ENCODE data around the gene TMEM218. TPM values are rescaled to one million over a fixed set of nuclear protein-coding genes. Genes with fewer than 3 reads are reported as not detected.

Gene TMEM218
- total and polyA plus RNA-seq, 2 donors, result 20.8 to 32.2 TPM

- H3K27me3 ChIP-seq (ENCODE audit: control insufficient read depth in 2 of 2, insufficient read depth in 1 of 2, low read length in 1 of 2), result peaks cover 2 to 27% of the 10 kb centered on the region in 2 donors
- H3K27ac ChIP-seq (ENCODE audit: low read depth in 1 of 2, low read length in 1 of 2), result no peak overlapping the region
- H3K36me3 ChIP-seq (ENCODE audit: control insufficient read depth in 2 of 2, insufficient read depth in 2 of 2, low read length in 1 of 2), result no peaks in the 10 kb centered on the region
- 88% methylated on average over 2 of the region's 2 CpGs for WGBS
- H3K9me3 ChIP-seq (ENCODE audit: control insufficient read depth in 2 of 2, insufficient read depth in 1 of 2, low read length in 1 of 2), result no peaks in the 10 kb centered on the region
- H3K4me1 ChIP-seq (ENCODE audit: control insufficient read depth in 2 of 2, insufficient read depth in 2 of 2, low read length in 2 of 2), result no peaks in the 10 kb centered on the region
- no peak overlapping the region for H3K4me3 ChIP-seq (ENCODE audit: low read length in 2 of 2)
- DNase-seq (ENCODE audit: low read depth in 6 of 9, low spot score in 9 of 9), result no peak
Measured at GRCh38 chr11:125153837-125154236, 42.4 kb upstream of the TMEM218 start.

- Histone ChIP-seq H3K4me3 (ENCODE audit: low read length in 2 of 2) (no peak overlapping the region), H3K27me3 (ENCODE audit: control insufficient read depth in 2 of 2, insufficient read depth in 1 of 2, low read length in 1 of 2) (peaks cover 5 to 32% of the 10 kb centered on the region in 2 donors), H3K9me3 (ENCODE audit: control insufficient read depth in 2 of 2, insufficient read depth in 1 of 2, low read length in 1 of 2) (no peaks in the 10 kb centered on the region), H3K36me3 (ENCODE audit: control insufficient read depth in 2 of 2, insufficient read depth in 2 of 2, low read length in 1 of 2) (no peaks in the 10 kb centered on the region), H3K4me1 (ENCODE audit: control insufficient read depth in 2 of 2, insufficient read depth in 2 of 2, low read length in 2 of 2) (no peaks in the 10 kb centered on the region), H3K27ac (ENCODE audit: low read depth in 1 of 2, low read length in 1 of 2) (no peak overlapping the region)
- no peak for DNase-seq (ENCODE audit: low read depth in 6 of 9, low spot score in 9 of 9)
- 84% methylated on average over 5 of the region's 5 CpGs for WGBS
Measured at GRCh38 chr11:125148743-125149142, 37.3 kb upstream of the TMEM218 start.

- Histone ChIP-seq H3K27ac (ENCODE audit: low read depth in 1 of 2, low read length in 1 of 2) (no peak overlapping the region), H3K4me3 (ENCODE audit: low read length in 2 of 2) (no peak overlapping the region)
- DNase-seq (ENCODE audit: low read depth in 6 of 9, low spot score in 9 of 9), result no peak
Measured at GRCh38 chr11:125148011-125148410, 36.6 kb upstream of the TMEM218 start.

GRCh38 chr11:125147280-125147679, 35.9 kb upstream of the TMEM218 start:
- no peak for DNase-seq (ENCODE audit: low read depth in 6 of 9, low spot score in 9 of 9)

More at GRCh38 chr11:125148011-125148410, 36.6 kb upstream of the TMEM218 start:
- Histone ChIP-seq H3K4me1 (ENCODE audit: control insufficient read depth in 2 of 2, insufficient read depth in 2 of 2, low read length in 2 of 2) (no peaks in the 10 kb centered on the region), H3K9me3 (ENCODE audit: control insufficient read depth in 2 of 2, insufficient read depth in 1 of 2, low read length in 1 of 2) (no peaks in the 10 kb centered on the region), H3K36me3 (ENCODE audit: control insufficient read depth in 2 of 2, insufficient read depth in 2 of 2, low read length in 1 of 2) (no peaks in the 10 kb centered on the region), H3K27me3 (ENCODE audit: control insufficient read depth in 2 of 2, insufficient read depth in 1 of 2, low read length in 1 of 2) (peaks cover 5 to 28% of the 10 kb centered on the region in 2 donors)

GRCh38 chr11:125146232-125146631, 34.8 kb upstream of the TMEM218 start:
- no peak overlapping the region for H3K27ac ChIP-seq (ENCODE audit: low read depth in 1 of 2, low read length in 1 of 2)
- WGBS, result 86% methylated on average over 1 of the region's 1 CpG
- no peaks in the 10 kb centered on the region for H3K4me1 ChIP-seq (ENCODE audit: control insufficient read depth in 2 of 2, insufficient read depth in 2 of 2, low read length in 2 of 2)
- no peaks in the 10 kb centered on the region for H3K36me3 ChIP-seq (ENCODE audit: control insufficient read depth in 2 of 2, insufficient read depth in 2 of 2, low read length in 1 of 2)
- no peaks in the 10 kb centered on the region for H3K9me3 ChIP-seq (ENCODE audit: control insufficient read depth in 2 of 2, insufficient read depth in 1 of 2, low read length in 1 of 2)
- no peak for DNase-seq (ENCODE audit: low read depth in 6 of 9, low spot score in 9 of 9)
- H3K4me3 ChIP-seq (ENCODE audit: low read length in 2 of 2), result no peak overlapping the region
- peaks cover 3 to 32% of the 10 kb centered on the region in 2 donors for H3K27me3 ChIP-seq (ENCODE audit: control insufficient read depth in 2 of 2, insufficient read depth in 1 of 2, low read length in 1 of 2)

More at GRCh38 chr11:125147280-125147679, 35.9 kb upstream of the TMEM218 start:
- H3K4me3 ChIP-seq (ENCODE audit: low read length in 2 of 2), result no peak overlapping the region
- no peaks in the 10 kb centered on the region for H3K36me3 ChIP-seq (ENCODE audit: control insufficient read depth in 2 of 2, insufficient read depth in 2 of 2, low read length in 1 of 2)
- WGBS, result 91% methylated on average over 6 of the region's 6 CpGs
- H3K27me3 ChIP-seq (ENCODE audit: control insufficient read depth in 2 of 2, insufficient read depth in 1 of 2, low read length in 1 of 2), result peaks cover 5 to 28% of the 10 kb centered on the region in 2 donors
- H3K27ac ChIP-seq (ENCODE audit: low read depth in 1 of 2, low read length in 1 of 2), result no peak overlapping the region
- H3K9me3 ChIP-seq (ENCODE audit: control insufficient read depth in 2 of 2, insufficient read depth in 1 of 2, low read length in 1 of 2), result no peaks in the 10 kb centered on the region
- no peaks in the 10 kb centered on the region for H3K4me1 ChIP-seq (ENCODE audit: control insufficient read depth in 2 of 2, insufficient read depth in 2 of 2, low read length in 2 of 2)

- no peaks in the 10 kb centered on the region for H3K36me3 ChIP-seq (ENCODE audit: control insufficient read depth in 2 of 2, insufficient read depth in 2 of 2, low read length in 1 of 2)
- no peak overlapping the region for H3K4me3 ChIP-seq (ENCODE audit: low read length in 2 of 2)
- DNase-seq (ENCODE audit: low read depth in 6 of 9, low spot score in 9 of 9), result peak in 5 of 9 donors; percentile 14 to 54 (median 28)
- H3K27me3 ChIP-seq (ENCODE audit: control insufficient read depth in 2 of 2, insufficient read depth in 1 of 2, low read length in 1 of 2), result peaks cover 3 to 49% of the 10 kb centered on the region in 2 donors
- 41% methylated on average over 18 of the region's 18 CpGs for WGBS
- no peak overlapping the region for H3K27ac ChIP-seq (ENCODE audit: low read depth in 1 of 2, low read length in 1 of 2)
- no peaks in the 10 kb centered on the region for H3K9me3 ChIP-seq (ENCODE audit: control insufficient read depth in 2 of 2, insufficient read depth in 1 of 2, low read length in 1 of 2)
- no peaks in the 10 kb centered on the region for H3K4me1 ChIP-seq (ENCODE audit: control insufficient read depth in 2 of 2, insufficient read depth in 2 of 2, low read length in 2 of 2)
Measured at GRCh38 chr11:125141686-125142535, 30.5 kb upstream of the TMEM218 start.

GRCh38 chr11:125141178-125141577, 29.8 kb upstream of the TMEM218 start:
- no peaks in the 10 kb centered on the region for H3K36me3 ChIP-seq (ENCODE audit: control insufficient read depth in 2 of 2, insufficient read depth in 2 of 2, low read length in 1 of 2)
- H3K27ac ChIP-seq (ENCODE audit: low read depth in 1 of 2, low read length in 1 of 2), result no peak overlapping the region
- no peaks in the 10 kb centered on the region for H3K9me3 ChIP-seq (ENCODE audit: control insufficient read depth in 2 of 2, insufficient read depth in 1 of 2, low read length in 1 of 2)
- DNase-seq (ENCODE audit: low read depth in 6 of 9, low spot score in 9 of 9), result no peak
- H3K4me1 ChIP-seq (ENCODE audit: control insufficient read depth in 2 of 2, insufficient read depth in 2 of 2, low read length in 2 of 2), result no peaks in the 10 kb centered on the region
- H3K4me3 ChIP-seq (ENCODE audit: low read length in 2 of 2), result no peak overlapping the region
- WGBS, result 59% methylated on average over 12 of the region's 12 CpGs
- peaks cover 3 to 44% of the 10 kb centered on the region in 2 donors for H3K27me3 ChIP-seq (ENCODE audit: control insufficient read depth in 2 of 2, insufficient read depth in 1 of 2, low read length in 1 of 2)

GRCh38 chr11:125140233-125140632, 28.8 kb upstream of the TMEM218 start:
- H3K4me1 ChIP-seq (ENCODE audit: control insufficient read depth in 2 of 2, insufficient read depth in 2 of 2, low read length in 2 of 2), result no peaks in the 10 kb centered on the region
- no peak overlapping the region for H3K27ac ChIP-seq (ENCODE audit: low read depth in 1 of 2, low read length in 1 of 2)
- no peaks in the 10 kb centered on the region for H3K9me3 ChIP-seq (ENCODE audit: control insufficient read depth in 2 of 2, insufficient read depth in 1 of 2, low read length in 1 of 2)
- H3K27me3 ChIP-seq (ENCODE audit: control insufficient read depth in 2 of 2, insufficient read depth in 1 of 2, low read length in 1 of 2), result peaks cover 3 to 44% of the 10 kb centered on the region in 2 donors
- H3K4me3 ChIP-seq (ENCODE audit: low read length in 2 of 2), result no peak overlapping the region
- WGBS, result 58% methylated on average over 8 of the region's 8 CpGs
- no peaks in the 10 kb centered on the region for H3K36me3 ChIP-seq (ENCODE audit: control insufficient read depth in 2 of 2, insufficient read depth in 2 of 2, low read length in 1 of 2)
- DNase-seq (ENCODE audit: low read depth in 6 of 9, low spot score in 9 of 9), result no peak

- Histone ChIP-seq H3K4me1 (ENCODE audit: control insufficient read depth in 2 of 2, insufficient read depth in 2 of 2, low read length in 2 of 2) (no peaks in the 10 kb centered on the region), H3K36me3 (ENCODE audit: control insufficient read depth in 2 of 2, insufficient read depth in 2 of 2, low read length in 1 of 2) (no peaks in the 10 kb centered on the region), H3K27ac (ENCODE audit: low read depth in 1 of 2, low read length in 1 of 2) (no peak overlapping the region), H3K27me3 (ENCODE audit: control insufficient read depth in 2 of 2, insufficient read depth in 1 of 2, low read length in 1 of 2) (peaks cover 3 to 44% of the 10 kb centered on the region in 2 donors), H3K4me3 (ENCODE audit: low read length in 2 of 2) (no peak overlapping the region), H3K9me3 (ENCODE audit: control insufficient read depth in 2 of 2, insufficient read depth in 1 of 2, low read length in 1 of 2) (no peaks in the 10 kb centered on the region)
- WGBS, result 80% methylated on average over 3 of the region's 3 CpGs
- no peak for DNase-seq (ENCODE audit: low read depth in 6 of 9, low spot score in 9 of 9)
Measured at GRCh38 chr11:125139778-125140177, 28.4 kb upstream of the TMEM218 start.
